Measurements from ENCODE around the gene ZC3HAV1. TPM values are rescaled to one million over a fixed set of nuclear protein-coding genes. Genes with fewer than 3 reads are reported as not detected.

The ZC3HAV1 gene
- total RNA-seq, 1 donor from 2014 or later = 42.7 TPM

DNA sequence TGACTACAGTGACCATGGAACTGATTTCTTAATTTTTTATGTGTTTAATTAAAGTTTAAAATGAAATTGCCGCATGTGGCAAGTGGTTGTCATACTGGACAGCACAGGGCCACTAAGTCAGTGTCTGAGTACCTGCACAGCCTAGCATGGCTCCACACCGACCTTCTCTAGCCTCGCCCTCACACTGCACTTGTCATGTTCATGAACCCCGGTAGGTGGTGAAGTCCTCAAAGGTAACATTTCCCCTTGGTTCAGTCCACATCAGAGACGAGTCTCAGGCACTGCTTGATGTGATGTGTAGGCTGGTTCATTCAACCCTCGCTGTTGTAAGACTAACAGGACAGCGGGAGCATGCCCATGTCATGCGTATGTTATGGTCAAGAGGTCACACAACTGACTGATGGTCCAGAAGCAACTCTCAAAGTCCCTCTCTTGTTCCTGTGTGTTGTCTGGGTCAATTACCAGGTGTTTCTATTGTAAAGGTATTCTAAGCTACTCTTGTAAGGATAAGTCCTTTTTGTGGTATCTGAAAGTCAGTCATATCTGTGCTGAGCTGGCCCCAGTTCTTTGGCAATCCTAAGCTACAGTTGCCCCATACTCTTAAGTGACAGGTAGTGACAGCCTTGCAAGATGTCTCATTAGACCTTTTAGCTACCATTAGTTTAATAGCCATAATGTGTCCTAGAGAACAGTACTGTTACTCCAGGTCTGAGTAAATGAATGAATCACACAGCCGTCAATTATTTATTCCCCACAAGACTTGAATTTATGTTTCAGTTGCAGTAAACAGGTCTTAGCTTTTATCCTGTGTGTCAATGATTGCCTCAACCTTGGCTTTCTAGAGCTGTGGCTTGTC is 40.7 kb downstream of the ZC3HAV1 start:
- no peak for DNase-seq (ENCODE audit: extremely low spot score, unreplicated experiment)
- H3K4me1 Mint-ChIP-seq (ENCODE audit: unreplicated experiment) = no peaks in the 10 kb centered on the region
- TF ChIP-seq, protein P1, sequence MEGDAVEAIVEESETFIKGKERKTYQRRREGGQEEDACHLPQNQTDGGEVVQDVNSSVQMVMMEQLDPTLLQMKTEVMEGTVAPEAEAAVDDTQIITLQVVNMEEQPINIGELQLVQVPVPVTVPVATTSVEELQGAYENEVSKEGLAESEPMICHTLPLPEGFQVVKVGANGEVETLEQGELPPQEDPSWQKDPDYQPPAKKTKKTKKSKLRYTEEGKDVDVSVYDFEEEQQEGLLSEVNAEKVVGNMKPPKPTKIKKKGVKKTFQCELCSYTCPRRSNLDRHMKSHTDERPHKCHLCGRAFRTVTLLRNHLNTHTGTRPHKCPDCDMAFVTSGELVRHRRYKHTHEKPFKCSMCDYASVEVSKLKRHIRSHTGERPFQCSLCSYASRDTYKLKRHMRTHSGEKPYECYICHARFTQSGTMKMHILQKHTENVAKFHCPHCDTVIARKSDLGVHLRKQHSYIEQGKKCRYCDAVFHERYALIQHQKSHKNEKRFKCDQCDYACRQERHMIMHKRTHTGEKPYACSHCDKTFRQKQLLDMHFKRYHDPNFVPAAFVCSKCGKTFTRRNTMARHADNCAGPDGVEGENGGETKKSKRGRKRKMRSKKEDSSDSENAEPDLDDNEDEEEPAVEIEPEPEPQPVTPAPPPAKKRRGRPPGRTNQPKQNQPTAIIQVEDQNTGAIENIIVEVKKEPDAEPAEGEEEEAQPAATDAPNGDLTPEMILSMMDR (IDR thresholded peaks at IDR 0.05) = no peak
- H3K4me3 Mint-ChIP-seq (ENCODE audit: unreplicated experiment) = no peak overlapping the region
- peaks cover 66% of the 10 kb centered on the region for H3K36me3 Mint-ChIP-seq (ENCODE audit: unreplicated experiment)
- no peaks in the 10 kb centered on the region for H3K9me3 Mint-ChIP-seq (ENCODE audit: unreplicated experiment)
- H3K27ac Mint-ChIP-seq (ENCODE audit: unreplicated experiment) = no peak overlapping the region
- no peaks in the 10 kb centered on the region for H3K27me3 Mint-ChIP-seq (ENCODE audit: unreplicated experiment)

DNA sequence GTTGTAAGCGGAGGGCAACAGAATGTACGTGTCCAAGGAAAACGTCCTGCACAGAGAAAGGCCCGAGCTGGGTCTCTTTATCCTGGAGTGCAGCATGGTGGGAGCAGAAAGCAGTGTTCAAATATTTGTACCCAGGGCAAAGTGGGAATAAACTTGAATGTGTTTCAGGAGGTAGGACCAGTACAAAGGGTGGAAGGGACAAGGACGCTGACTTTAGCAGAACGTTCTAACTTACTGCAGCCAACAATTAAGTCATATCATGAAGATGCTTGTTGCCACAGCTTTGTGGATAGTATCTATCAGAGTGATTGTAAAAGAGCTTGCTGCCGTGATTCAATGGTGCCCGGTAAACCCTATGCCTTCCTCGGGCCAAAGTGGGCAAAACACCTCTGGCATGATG is 43.2 kb downstream of the ZC3HAV1 start:
- Mint-ChIP-seq H3K4me3 (ENCODE audit: unreplicated experiment) (no peak overlapping the region), H3K36me3 (ENCODE audit: unreplicated experiment) (peaks cover 63% of the 10 kb centered on the region), H3K4me1 (ENCODE audit: unreplicated experiment) (no peaks in the 10 kb centered on the region), H3K27ac (ENCODE audit: unreplicated experiment) (no peak overlapping the region), H3K9me3 (ENCODE audit: unreplicated experiment) (no peaks in the 10 kb centered on the region), H3K27me3 (ENCODE audit: unreplicated experiment) (no peaks in the 10 kb centered on the region)
- DNase-seq (ENCODE audit: extremely low spot score, unreplicated experiment) = no peak
- TF ChIP-seq, protein P1 (IDR thresholded peaks at IDR 0.05) = no peak

DNA sequence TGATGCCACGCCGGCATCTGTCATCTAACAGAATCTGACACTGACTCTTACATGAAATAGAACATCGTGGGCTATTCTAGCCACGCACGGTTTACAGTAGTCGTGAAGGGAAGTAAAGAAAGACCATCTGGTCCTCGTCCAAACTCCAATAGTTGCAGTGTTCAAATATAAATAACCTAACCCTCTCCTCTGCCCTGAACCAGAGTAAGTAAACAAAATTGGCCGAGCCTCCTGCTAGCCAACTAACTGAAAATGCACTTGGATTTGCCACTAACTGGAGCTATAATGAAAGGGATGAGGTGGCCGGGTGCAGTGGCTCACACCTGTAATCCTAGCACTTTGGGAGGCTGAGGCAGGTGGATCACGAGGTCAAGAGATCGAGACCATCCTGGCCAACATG is 44.2 kb downstream of the ZC3HAV1 start:
- Mint-ChIP-seq H3K4me1 (ENCODE audit: unreplicated experiment) (no peaks in the 10 kb centered on the region), H3K9me3 (ENCODE audit: unreplicated experiment) (no peaks in the 10 kb centered on the region), H3K27me3 (ENCODE audit: unreplicated experiment) (no peaks in the 10 kb centered on the region), H3K27ac (ENCODE audit: unreplicated experiment) (no peak overlapping the region), H3K36me3 (ENCODE audit: unreplicated experiment) (peaks cover 69% of the 10 kb centered on the region), H3K4me3 (ENCODE audit: unreplicated experiment) (no peak overlapping the region)
- TF ChIP-seq, protein P1 (IDR thresholded peaks at IDR 0.05) = no peak
- DNase-seq (ENCODE audit: extremely low spot score, unreplicated experiment) = no peak

DNA sequence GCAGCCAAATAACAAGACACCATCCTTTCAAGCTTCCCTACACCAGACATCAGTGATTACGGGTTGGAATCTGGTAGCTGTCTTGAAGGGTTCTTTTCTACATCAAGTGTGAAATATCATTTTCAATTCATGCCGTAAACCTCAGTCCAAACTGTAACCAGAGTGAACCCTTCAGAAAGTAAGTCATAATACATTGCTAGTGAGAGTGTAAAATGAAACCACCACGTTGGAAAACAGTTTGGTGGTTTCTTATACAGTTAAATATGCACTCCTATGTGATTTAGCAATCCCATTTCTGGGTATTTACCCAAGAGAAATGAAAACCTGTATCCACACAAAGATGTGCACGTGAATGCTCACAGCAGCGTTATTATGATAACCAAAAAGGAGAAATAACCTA is 48.1 kb downstream of the ZC3HAV1 start:
- Mint-ChIP-seq H3K27me3 (ENCODE audit: unreplicated experiment) (no peaks in the 10 kb centered on the region), H3K9me3 (ENCODE audit: unreplicated experiment) (no peaks in the 10 kb centered on the region), H3K4me1 (ENCODE audit: unreplicated experiment) (no peaks in the 10 kb centered on the region), H3K36me3 (ENCODE audit: unreplicated experiment) (peaks cover 55% of the 10 kb centered on the region), H3K4me3 (ENCODE audit: unreplicated experiment) (no peak overlapping the region), H3K27ac (ENCODE audit: unreplicated experiment) (no peak overlapping the region)
- no peak for DNase-seq (ENCODE audit: extremely low spot score, unreplicated experiment)
- TF ChIP-seq, protein P1 (IDR thresholded peaks at IDR 0.05) = no peak

DNA sequence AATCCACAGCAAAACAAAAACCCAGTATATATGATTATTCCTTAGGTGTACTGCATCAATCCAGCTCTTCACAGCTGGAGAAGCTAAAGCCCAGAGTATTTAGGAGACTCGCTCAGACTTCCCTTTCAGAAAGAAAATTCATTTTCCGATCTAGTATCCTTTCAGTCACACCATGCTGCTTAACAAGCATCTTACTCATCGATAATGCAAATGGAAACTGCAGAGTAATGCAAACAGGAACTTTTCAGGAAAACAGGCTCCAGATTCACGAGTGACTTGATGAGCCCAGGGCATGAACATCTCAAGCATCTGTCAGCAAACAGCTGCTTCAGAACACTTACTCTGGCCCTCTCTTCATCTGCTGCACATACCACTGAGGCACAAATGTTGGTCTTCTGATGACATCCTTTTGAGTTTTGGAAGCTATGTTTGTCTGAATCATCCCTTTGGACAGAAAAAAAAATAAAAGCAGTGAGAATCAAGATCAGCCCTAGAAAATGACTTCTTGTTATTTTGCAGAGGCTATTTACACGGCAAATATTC is 48.8 kb downstream of the ZC3HAV1 start:
- no peak overlapping the region for H3K4me3 Mint-ChIP-seq (ENCODE audit: unreplicated experiment)
- H3K27me3 Mint-ChIP-seq (ENCODE audit: unreplicated experiment) = no peaks in the 10 kb centered on the region
- H3K4me1 Mint-ChIP-seq (ENCODE audit: unreplicated experiment) = no peaks in the 10 kb centered on the region
- TF ChIP-seq, protein P1 (IDR thresholded peaks at IDR 0.05) = no peak
- no peaks in the 10 kb centered on the region for H3K9me3 Mint-ChIP-seq (ENCODE audit: unreplicated experiment)
- no peak for DNase-seq (ENCODE audit: extremely low spot score, unreplicated experiment)
- peaks cover 56% of the 10 kb centered on the region for H3K36me3 Mint-ChIP-seq (ENCODE audit: unreplicated experiment)
- H3K27ac Mint-ChIP-seq (ENCODE audit: unreplicated experiment) = no peak overlapping the region

Data from osteocyte (in vitro differentiated cells).